Lung (tissue), 12 donors: ENCODE measurements around the gene NIF3L1. TPM values are rescaled to one million over a fixed set of nuclear protein-coding genes. Genes with fewer than 3 reads are reported as not detected.

Experiments used
- ATAC-seq: fragments of 200-7000 bp; cut with Tn5 transposase; one replicate; pipeline ENCODE4 v1.9.1; 2020; ENCODE audit warnings: moderate number of reproducible peaks; ENCODE audit not compliant: insufficient read depth, low FRiP score
- DNase-seq, 3 donors: peaks; one replicate each; pipeline ENCODE4 v3.0.0-alpha.2; 2013 to 2017
- H3K27ac ChIP-seq, 2 donors: one replicate each; pipeline ENCODE4 v1.5.1; 2013; ENCODE audit warnings: mild to moderate bottlenecking in 2 of 2, moderate library complexity in 2 of 2, control low read depth in 1 of 2, inconsistent platforms in 1 of 2, low read depth in 1 of 2, low read length in 1 of 2
- H3K27me3 ChIP-seq, 3 donors: one replicate each; pipeline ENCODE4 v1.5.1; 2013; ENCODE audit warnings: low read length in 2 of 3; ENCODE audit not compliant: control insufficient read depth in 3 of 3, insufficient read depth in 3 of 3
- H3K36me3 ChIP-seq, 4 donors: one replicate each; pipeline ENCODE4 v1.5.1; 2013; ENCODE audit warnings: low read length in 4 of 4, mild to moderate bottlenecking in 1 of 4, moderate library complexity in 1 of 4; ENCODE audit not compliant: control insufficient read depth in 4 of 4, insufficient read depth in 4 of 4
- H3K4me1 ChIP-seq, 5 donors: one replicate each; pipeline ENCODE4 v1.5.1; 2013; ENCODE audit warnings: low read length in 5 of 5, mild to moderate bottlenecking in 2 of 5, moderate library complexity in 1 of 5; ENCODE audit not compliant: control insufficient read depth in 5 of 5, insufficient read depth in 5 of 5
- H3K4me3 ChIP-seq: one replicate; pipeline ENCODE4 v1.5.1; 2013; ENCODE audit warnings: mild to moderate bottlenecking, control low read depth, moderate library complexity
- H3K9ac ChIP-seq, 2 donors: one replicate each; pipeline ENCODE4 v1.5.1; 2013; ENCODE audit warnings: low read length in 2 of 2, control low read depth in 1 of 2; ENCODE audit not compliant: insufficient read depth in 1 of 2
- H3K9me3 ChIP-seq, 4 donors: one replicate each; pipeline ENCODE4 v1.5.1; 2013; ENCODE audit warnings: low read length in 3 of 4, mild to moderate bottlenecking in 1 of 4, moderate library complexity in 1 of 4; ENCODE audit not compliant: control insufficient read depth in 4 of 4, insufficient read depth in 3 of 4
- CTCF ChIP-seq: IDR thresholded peaks from 2 replicates; pipeline ENCODE4 v1.5.1; 2012; ENCODE audit warnings: mild to moderate bottlenecking; ENCODE audit errors: control extremely low read depth, extremely low read depth
- WGBS, 2 donors: extraction: QIAGEN DNeasy Blood & Tissue Kit; methylation state at CpG; one replicate each; pipeline ENCODE4 v1.1.7; 2013; 5-methylcytosine and 5-hydroxymethylcytosine counted together
- polyA plus RNA-seq, 2 donors: library from polyadenylated mRNA; stranded (reverse); fragments of 200-250 nt; gene quantifications; one replicate each; pipeline ENCODE4 v1.2.1, GENCODE V29; 2013
- total RNA-seq, 2 donors: library from RNA; depleted of rRNA in 1 of 2; stranded (reverse); fragments of >200 nt in 1 of 2; gene quantifications; one replicate each; pipeline ENCODE4 v1.2.1, GENCODE V29; 2014 to 2021
- donor health status: control.
- donor health status: control.
- donor health status: Bipolar disorder and iron deficiency.
- donor health status: healthy.
- donor health status: DM: yes; HTN: yes; CAD: no.

Gene NIF3L1
- total and polyA plus RNA-seq, 4 donors = 15.8 to 23.5 (median 23.0) TPM

- peak; percentile 76 for ATAC-seq
- 53 to 56% methylated on average over 2 of the region's 2 CpGs for WGBS, 2 donors
Observed at GRCh38 chr2:200905618-200906296, 16.6 kb downstream of the NIF3L1 start.

GRCh38 chr2:200909958-200910357 lies 20.8 kb downstream of the NIF3L1 start:
- ATAC-seq (no peak), DNase-seq (no peak)
- TF ChIP-seq CTCF = no peak
- 94 to 96% methylated on average over 4 of the region's 4 CpGs for WGBS, 2 donors
- Histone ChIP-seq H3K27ac (no peak overlapping the region), H3K4me3 (no peak overlapping the region), H3K4me1 (no peaks in the 10 kb centered on the region), H3K36me3 (peaks cover 10 to 32% (median 18%) of the 10 kb centered on the region in 4 donors), H3K27me3 (no peaks in the 10 kb centered on the region), H3K9ac (no peak overlapping the region), H3K9me3 (no peaks in the 10 kb centered on the region)

More at GRCh38 chr2:200905618-200906296, 16.6 kb downstream of the NIF3L1 start:
- Histone ChIP-seq H3K9ac (no peak overlapping the region), H3K27me3 (no peaks in the 10 kb centered on the region), H3K9me3 (no peaks in the 10 kb centered on the region), H3K36me3 (peaks cover 3 to 22% (median 13%) of the 10 kb centered on the region in 4 donors), H3K4me1 (peaks cover 0 to 3% (median 0%) of the 10 kb centered on the region in 5 donors), H3K4me3 (no peak overlapping the region), H3K27ac (no peak overlapping the region)
- DNase-seq = peak; percentile 69 to 76 (median 72)
- peak; percentile 68 for TF ChIP-seq CTCF

GRCh38 chr2:200913654-200914053 lies 24.5 kb downstream of the NIF3L1 start:
- ATAC-seq = no peak
- Histone ChIP-seq H3K27ac (no peak overlapping the region), H3K27me3 (no peaks in the 10 kb centered on the region), H3K4me3 (no peak overlapping the region), H3K36me3 (peaks cover 16 to 44% (median 25%) of the 10 kb centered on the region in 4 donors), H3K4me1 (no peaks in the 10 kb centered on the region), H3K9ac (no peak overlapping the region), H3K9me3 (no peaks in the 10 kb centered on the region)
- no peak for TF ChIP-seq CTCF
- no peak for DNase-seq
